Prostate gland (tissue), 2 donors: ENCODE measurements around the gene KLHL40. TPM values are rescaled to one million over a fixed set of nuclear protein-coding genes. Genes with fewer than 3 reads are reported as not detected.

Experiments
- DNase-seq: peaks from one replicate; pipeline ENCODE4 v3.0.0-alpha.2; 2019; ENCODE audit warnings: low spot score
- H3K27ac ChIP-seq, 2 donors: fragments of 200-600 bp; sonication (generic); 2 replicates each; pipeline ENCODE4 v1.5.1; 2017 to 2019
- H3K27me3 ChIP-seq: fragments of 200-600 bp; sonication (generic); replicated peaks from 2 replicates; pipeline ENCODE4 v1.5.1; 2019; ENCODE audit not compliant: insufficient read depth
- H3K36me3 ChIP-seq, 2 donors: fragments of 200-600 bp; sonication (generic); 1 replicate in 1 of 2; 2 replicates in 1 of 2; pipeline versions ENCODE4 v1.5.1 to v1.8.1; 2017 to 2019
- H3K4me1 ChIP-seq: fragments of 200-600 bp; sonication (generic); replicated peaks from 2 replicates; pipeline ENCODE4 v1.5.1; 2019
- H3K4me3 ChIP-seq, 2 donors: fragments of 200-600 bp; sonication (generic); 2 replicates each; pipeline ENCODE4 v1.5.1; 2017 to 2019
- H3K9me3 ChIP-seq: fragments of 200-600 bp; sonication (generic); 2 replicates; pipeline ENCODE4 v1.5.1; 2017
- CTCF ChIP-seq, 4 experiments: fragments of 200-600 bp in 2 of 4; fragments of 450-650 bp in 2 of 4; sonication (generic) in 2 of 4; IDR thresholded peaks; 1 replicate in 3 of 4; 2 replicates in 1 of 4; pipeline ENCODE4 v1.5.1; 2016 to 2019; ENCODE audit warnings: antibody characterized with exemption in 4 of 4, mild to moderate bottlenecking in 2 of 4, moderate library complexity in 2 of 4
- POLR2A ChIP-seq: fragments of 450-650 bp; IDR thresholded peaks from one replicate; pipeline ENCODE4 v1.6.1; 2016; ENCODE audit warnings: antibody characterized with exemption, mild to moderate bottlenecking
- POLR2AphosphoS5 ChIP-seq: sonication (generic); formaldehyde crosslinking; IDR thresholded peaks from one replicate; pipeline ENCODE4 v1.6.1; 2017; ENCODE audit warnings: antibody characterized with exemption
- WGBS: methylation state at CpG from one replicate; pipeline ENCODE4 v1.1.5; 2018; 5-methylcytosine and 5-hydroxymethylcytosine counted together
- intact Hi-C: fragments of 100-400 bp; cut with DNase I; formaldehyde crosslinking; loops from one replicate; pipeline ENCODE4 v1.14.2; 2022
- total RNA-seq, 2 donors: library from RNA; depleted of rRNA; stranded (reverse); fragments of >200 nt; gene quantifications; one replicate each; pipeline ENCODE4 v1.1.0, GENCODE V29; 2016

The KLHL40 gene
- total RNA-seq, 2 donors from 2014 or later: 1.2 to 2.9 TPM

- H3K27ac ChIP-seq: no peak overlapping the region
- H3K4me3 ChIP-seq: no peak overlapping the region
- WGBS: 66% methylated on average over 1 of the region's 1 CpG
- no peaks in the 10 kb centered on the region for H3K9me3 ChIP-seq
- no peaks in the 10 kb centered on the region for H3K27me3 ChIP-seq
- TF ChIP-seq POLR2AphosphoS5: no peak
- no peak for TF ChIP-seq CTCF (IDR thresholded peaks at IDR 0.05)
- no peak for TF ChIP-seq POLR2A
- no peaks in the 10 kb centered on the region for H3K36me3 ChIP-seq
- intact Hi-C loops: no loop called here
- DNase-seq: no peak
- H3K4me1 ChIP-seq: no peaks in the 10 kb centered on the region
Observed at GRCh38 chr3:42672515-42672914, 12.8 kb upstream of the KLHL40 start.

GRCh38 chr3:42673082-42673481, 12.3 kb upstream of the KLHL40 start:
- intact Hi-C loops: no loop called here
- no peak for TF ChIP-seq POLR2AphosphoS5
- no peak for TF ChIP-seq CTCF (IDR thresholded peaks at IDR 0.05)
- TF ChIP-seq POLR2A: no peak
- no peaks in the 10 kb centered on the region for H3K27me3 ChIP-seq
- no peaks in the 10 kb centered on the region for H3K9me3 ChIP-seq
- no peak for DNase-seq
- H3K4me1 ChIP-seq: no peaks in the 10 kb centered on the region
- no peak overlapping the region for H3K27ac ChIP-seq
- no peaks in the 10 kb centered on the region for H3K36me3 ChIP-seq
- H3K4me3 ChIP-seq: no peak overlapping the region

DNA sequence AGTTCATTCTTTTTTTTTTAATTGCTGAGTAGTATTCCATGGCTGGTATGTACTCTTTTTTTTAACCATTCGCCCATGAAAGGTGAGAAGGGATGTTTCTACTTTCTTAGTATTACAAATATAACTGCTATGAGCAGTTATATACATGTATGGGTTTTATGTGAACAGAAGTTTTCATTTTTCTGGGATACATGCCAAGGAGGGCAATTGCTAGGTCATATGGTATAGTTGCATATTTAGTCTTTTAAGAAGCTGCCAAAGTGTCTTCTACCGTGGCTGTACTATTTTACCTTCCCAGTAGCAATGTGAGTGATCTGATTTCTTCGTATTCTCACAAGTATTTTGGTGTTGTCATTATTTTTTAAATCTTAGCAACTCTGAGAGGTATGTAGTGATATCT, 11.2 kb upstream of the KLHL40 start:
- H3K9me3 ChIP-seq: no peaks in the 10 kb centered on the region
- no peak overlapping the region for H3K27ac ChIP-seq
- no peak overlapping the region for H3K4me3 ChIP-seq
- no peaks in the 10 kb centered on the region for H3K4me1 ChIP-seq
- WGBS: 66% methylated on average over 3 of the region's 3 CpGs
- no peak for TF ChIP-seq CTCF (IDR thresholded peaks at IDR 0.05)
- no peak for TF ChIP-seq POLR2AphosphoS5
- no peak for TF ChIP-seq POLR2A
- no peak for DNase-seq
- intact Hi-C loops: no loop called here
- H3K36me3 ChIP-seq: no peaks in the 10 kb centered on the region
- no peaks in the 10 kb centered on the region for H3K27me3 ChIP-seq

DNA sequence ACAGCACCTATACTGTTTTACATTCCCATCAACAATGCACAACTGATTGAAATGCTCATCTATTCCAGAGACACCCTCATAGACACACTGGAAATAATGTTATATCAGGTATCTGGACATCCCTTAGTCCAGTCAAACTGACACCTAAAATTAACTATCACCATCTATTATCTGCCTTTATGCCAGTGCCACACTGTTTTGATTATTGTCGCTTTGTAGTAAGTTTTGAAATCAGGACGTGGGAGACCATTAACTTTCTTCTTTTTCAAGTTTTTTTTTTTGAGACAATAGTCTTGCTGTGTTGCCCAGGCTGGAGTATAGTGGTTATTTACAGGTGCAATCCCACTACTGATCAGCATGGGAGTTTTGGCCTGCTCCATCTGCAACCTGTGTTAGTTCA, 9.4 kb upstream of the KLHL40 start:
- intact Hi-C loops: no loop called here
- Histone ChIP-seq H3K4me1 (no peaks in the 10 kb centered on the region), H3K36me3 (no peaks in the 10 kb centered on the region), H3K27ac (no peak overlapping the region), H3K4me3 (no peak overlapping the region), H3K27me3 (no peaks in the 10 kb centered on the region), H3K9me3 (no peaks in the 10 kb centered on the region)
- TF ChIP-seq POLR2AphosphoS5 (no peak), POLR2A (no peak), CTCF (IDR thresholded peaks at IDR 0.05) (no peak)
- WGBS: 94% methylated on average over 2 of the region's 2 CpGs
- no peak for DNase-seq

DNA sequence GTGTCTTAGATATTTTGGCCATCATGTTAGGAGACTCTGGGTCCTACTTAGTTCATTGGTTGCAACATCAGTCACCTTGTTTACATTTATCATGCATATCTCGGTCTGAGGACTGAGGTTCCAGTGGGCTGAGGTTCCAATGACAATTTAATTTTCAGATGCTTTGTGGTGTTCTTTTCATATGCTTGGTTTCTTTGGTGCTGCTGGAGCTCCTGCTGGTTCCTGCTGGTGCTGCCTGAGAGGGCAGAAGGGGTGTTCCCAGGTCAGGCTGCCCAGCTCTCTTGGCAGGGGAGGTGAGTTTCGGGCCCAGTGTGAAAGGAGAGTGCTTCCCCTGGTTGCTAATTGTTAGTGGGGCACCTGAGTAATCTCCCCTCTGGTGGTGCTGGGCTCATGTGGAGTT, 6.9 kb upstream of the KLHL40 start:
- Histone ChIP-seq H3K9me3 (no peaks in the 10 kb centered on the region), H3K27ac (no peak overlapping the region), H3K36me3 (no peaks in the 10 kb centered on the region), H3K4me3 (no peak overlapping the region), H3K27me3 (no peaks in the 10 kb centered on the region), H3K4me1 (no peaks in the 10 kb centered on the region)
- TF ChIP-seq CTCF (IDR thresholded peaks at IDR 0.05): no peak
- TF ChIP-seq POLR2A: no peak
- TF ChIP-seq POLR2AphosphoS5: no peak
- DNase-seq: no peak
- 79% methylated on average over 2 of the region's 2 CpGs for WGBS
- intact Hi-C loops: no loop called here
